K562 (cell line): ENCODE data around the gene ZNF433. TPM values are rescaled to one million over a fixed set of nuclear protein-coding genes. Genes with fewer than 3 reads are reported as not detected.
A peak's percentile ranks its signal among the peaks of the same experiment; 100 is the strongest.

ENCODE experiments used
- ATAC-seq: fragments of 200-7000 bp; cut with Tn5 transposase; 3 replicates; pipeline ENCODE4 v1.9.1; 2020; ENCODE audit warnings: moderate library complexity
- BruUV-seq: library from RNA; stranded (reverse); fragments of 400-500 nt; replicated peaks from 2 replicates; lab custom pipeline; 2021; lab: Mats Ljungman, UMichigan
- CTCF ChIA-PET: fragments of 300-600 bp; formaldehyde crosslinking; extraction: SDS; loops from one replicate; lab custom pipeline; 2021; ENCODE audit warnings: low intra/inter-chr PET ratio; lab: Yijun Ruan, JAX
- POLR2A ChIA-PET: fragments of 300-600, 350-650 bp; sonication (Branson Sonifier 250); formaldehyde crosslinking; extraction: SDS; loops from one replicate; lab custom pipeline; 2021; ENCODE audit warnings: antibody characterized with exemption, inconsistent platforms; lab: Yijun Ruan, JAX
- DNase-seq, 4 experiments: peaks; one replicate each; pipeline versions ENCODE4 v3.0.0 to v3.0.0-alpha.2; 2011 to 2018; ENCODE audit warnings: low spot score in 3 of 4, mixed read lengths in 3 of 4; ENCODE audit errors: extremely low read depth in 1 of 4
- FAIRE-seq: peaks from 2 replicates; lab custom pipeline; 2011; peaks lifted over from hg19 to GRCh38; lab: Jason Lieb, UNC
- H2AFZ ChIP-seq: 2 replicates; pipeline ENCODE4 v1.6.0; 2011; ENCODE audit warnings: low read depth, low read length, control low read depth, inconsistent platforms
- H3K27ac ChIP-seq: fragments of 200-600 bp; 3 replicates; pipeline ENCODE4 v1.8.0; 2011; ENCODE audit warnings: low read depth, mild to moderate bottlenecking, control low read depth, inconsistent platforms, low read length, moderate library complexity, mixed read lengths; ENCODE audit errors: extremely low read depth
- H3K27me3 ChIP-seq, 2 experiments: fragments of 300-600 bp in 1 of 2; 2 replicates in 1 of 2; 3 replicates in 1 of 2; pipeline versions ENCODE4 v1.6.0 to v1.8.0; 2011; ENCODE audit warnings: inconsistent platforms in 2 of 2, low read length in 2 of 2, mild to moderate bottlenecking in 1 of 2, mixed read lengths in 1 of 2, moderate library complexity in 1 of 2; ENCODE audit not compliant: control insufficient read depth in 2 of 2, insufficient read depth in 2 of 2
- H3K36me3 ChIP-seq: fragments of 300-600 bp; 3 replicates; pipeline ENCODE4 v1.8.0; 2011; ENCODE audit warnings: mild to moderate bottlenecking, low read length, inconsistent platforms; ENCODE audit not compliant: control insufficient read depth, insufficient read depth
- H3K4me1 ChIP-seq, 2 experiments: fragments of 200-600 bp in 1 of 2; replicated peaks in 1 of 2; 2 replicates in 1 of 2; 3 replicates in 1 of 2; pipeline versions ENCODE4 v1.5.1 to v1.8.0; 2011; ENCODE audit warnings: inconsistent platforms in 2 of 2, low read length in 2 of 2, mild to moderate bottlenecking in 1 of 2, mixed read lengths in 1 of 2, moderate library complexity in 1 of 2; ENCODE audit not compliant: control insufficient read depth in 2 of 2, insufficient read depth in 2 of 2
- H3K4me2 ChIP-seq: 2 replicates; pipeline ENCODE4 v1.6.1; 2011; ENCODE audit warnings: low read length, control low read depth, inconsistent platforms, mixed read lengths; ENCODE audit not compliant: insufficient read depth
- H3K4me3 ChIP-seq: fragments of 200-600 bp; sonication (generic), shearing (Covaris generic); 2 replicates; pipeline ENCODE4 v1.5.1; 2016; ENCODE audit warnings: control low read depth, inconsistent platforms
- H3K79me2 ChIP-seq: fragments of 200-600 bp; 3 replicates; pipeline ENCODE4 v1.8.0; 2011; ENCODE audit warnings: low read length, inconsistent platforms; ENCODE audit not compliant: control insufficient read depth, insufficient read depth
- H3K9ac ChIP-seq, 2 experiments: 2 replicates each; pipeline versions ENCODE4 v1.6.0 to v1.6.1; 2011; ENCODE audit warnings: low read depth in 2 of 2, low read length in 2 of 2, control low read depth in 1 of 2, inconsistent platforms in 1 of 2, mild to moderate bottlenecking in 1 of 2, mixed read lengths in 1 of 2; ENCODE audit not compliant: insufficient read depth in 1 of 2
- H3K9me1 ChIP-seq: one replicate; pipeline ENCODE4 v1.6.0; 2011; ENCODE audit warnings: inconsistent platforms, mild to moderate bottlenecking, low read length, moderate library complexity; ENCODE audit not compliant: control insufficient read depth, insufficient read depth
- H3K9me3 ChIP-seq: replicated peaks from 2 replicates; pipeline ENCODE4 v1.5.1; 2011; ENCODE audit warnings: low read depth, low read length, inconsistent platforms; ENCODE audit not compliant: control insufficient read depth, insufficient read depth
- H4K20me1 ChIP-seq: replicated peaks from 2 replicates; pipeline ENCODE4 v1.6.1; 2011; ENCODE audit warnings: low read length, inconsistent platforms, mixed read lengths; ENCODE audit not compliant: control insufficient read depth, insufficient read depth
- RBBP5 ChIP-seq: fragments of 200-600 bp; sonication (generic); IDR thresholded peaks from 2 replicates; pipeline ENCODE4 v1.6.1; 2012; ENCODE audit warnings: borderline replicate concordance, mild to moderate bottlenecking, low read length, control low read depth, inconsistent platforms; ENCODE audit not compliant: insufficient read depth, poor library complexity, severe bottlenecking
- WGBS: fragments of 100-300 bp; shearing (Covaris generic); methylation state at CpG from one replicate; pipeline ENCODE4 v1.1.6; 2016; ENCODE audit warnings: low coverage, mixed read lengths; ENCODE audit not compliant: insufficient coverage; ENCODE audit errors: missing lambda C conversion rate; 5-methylcytosine and 5-hydroxymethylcytosine counted together
- in situ Hi-C: fragments of 300-500 bp; cut with MboI; formaldehyde crosslinking; loops from 4 replicates; pipeline ENCODE4 v1.15.0; 2018; ENCODE audit warnings: inconsistent platforms, mixed read lengths
- intact Hi-C: fragments of 100-400 bp; cut with micrococcal nuclease; formaldehyde crosslinking; loops from 2 replicates; pipeline ENCODE4 v1.14.2; 2022
- polyA plus RNA-seq, 8 experiments: library from polyadenylated mRNA; depleted of rRNA in 4 of 8; stranded (reverse) in 5 of 8; unstranded in 3 of 8; fragments of >200 nt; fragmentation: Nextera tagmentation in 2 of 8; fragmentation: Illumina TruSeq in 1 of 8; extraction: Ambion mirVana in 2 of 8; extraction: Trizol in 1 of 8; gene quantifications; 2 replicates each; pipeline versions ENCODE4 v1.2.1 to v1.2.3, GENCODE V29; 2011 to 2014; ENCODE audit warnings: inconsistent platforms in 1 of 8, missing spikeins in 1 of 8
- total RNA-seq, 7 experiments: library from RNA; depleted of rRNA in 6 of 7; stranded (reverse); fragments of >200 nt in 6 of 7; fragmentation: Illumina TruSeq in 2 of 7; extraction: Trizol in 2 of 7; gene quantifications; 2 replicates each; pipeline versions ENCODE4 v1.2.1 to v1.2.3, GENCODE V29; 2011 to 2021; ENCODE audit warnings: low replicate concordance in 1 of 7
- TF ChIP-seq, protein P1 (sequence below), 2 experiments: fragments of 450-650 bp in 1 of 2; sonication (generic) in 1 of 2; formaldehyde crosslinking in 1 of 2; IDR thresholded peaks in 1 of 2; conservative IDR thresholded peaks in 1 of 2; 2 replicates each; pipeline versions ENCODE4 v1.6.1 to v1.8.1; 2016 to 2023; ENCODE audit warnings: mild to moderate bottlenecking in 2 of 2, moderate library complexity in 2 of 2, inconsistent platforms in 1 of 2, missing genetic modification reagents in 1 of 2

ZNF433 gene
- total and polyA plus RNA-seq, 9 of the 15 experiments (the other 6 are each of a cell fraction or from before 2014, with no cell fraction given), result 2.0 to 4.1 (median 2.9) TPM

DNA sequence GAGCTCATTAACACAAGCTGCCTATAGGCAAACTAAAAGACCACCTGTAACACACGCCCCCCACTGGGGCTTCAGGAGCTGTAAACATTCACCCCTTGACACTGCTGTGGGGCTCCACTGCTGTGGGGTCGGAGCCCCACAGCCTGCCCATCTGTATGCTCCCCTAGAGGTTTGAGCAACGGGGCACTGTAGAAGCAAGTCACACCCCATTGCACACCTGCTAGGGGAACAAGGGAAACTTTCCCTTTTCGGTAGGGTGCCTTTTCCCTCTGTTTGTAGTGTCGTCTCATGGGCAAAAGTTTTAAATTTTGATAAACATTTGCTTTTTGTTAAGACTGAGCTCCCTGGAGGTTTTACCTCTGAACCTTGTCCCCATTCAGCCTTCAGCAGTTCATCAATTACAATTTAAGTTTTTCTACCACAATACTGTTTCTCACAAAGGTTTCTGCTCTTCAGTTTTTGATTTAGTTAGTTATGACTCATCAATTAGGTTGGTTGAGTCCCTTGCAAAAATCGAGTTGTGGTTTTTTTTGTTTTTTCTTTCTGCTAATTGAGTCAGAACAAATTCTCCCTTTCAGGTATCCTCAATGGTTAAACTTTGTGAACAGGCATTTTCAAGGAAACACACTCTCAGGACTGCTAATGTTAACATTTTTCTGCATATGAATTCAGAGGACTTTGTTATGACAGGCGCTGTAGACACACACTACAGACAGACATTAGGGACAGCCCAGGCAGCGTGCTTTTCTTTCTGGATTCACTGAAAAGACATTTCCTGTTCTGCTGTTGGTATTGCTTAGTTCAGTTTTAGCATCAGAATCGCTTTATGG is 35.1 kb downstream of the ZNF433 start:
- Histone ChIP-seq H2AFZ (no peak overlapping the region), H3K9ac (no peak overlapping the region), H3K36me3 (0 out of 3 replicates have a peak, but pooled peaks cover 3% of the 10 kb centered on the region), H3K4me1 (no peaks in the 10 kb centered on the region; a peak in 2 of 5 replicates)
- intact Hi-C loops, result no loop called here
- FAIRE-seq, result no peak
- no peak for TF ChIP-seq RBBP5
- TF ChIP-seq, protein P1, sequence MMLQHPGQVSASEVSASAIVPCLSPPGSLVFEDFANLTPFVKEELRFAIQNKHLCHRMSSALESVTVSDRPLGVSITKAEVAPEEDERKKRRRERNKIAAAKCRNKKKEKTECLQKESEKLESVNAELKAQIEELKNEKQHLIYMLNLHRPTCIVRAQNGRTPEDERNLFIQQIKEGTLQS (IDR thresholded peaks at IDR 0.05), result peak; percentile 44
- TF ChIP-seq, protein P1 (CRISPR knock-in tag; conservative IDR thresholded peaks at IDR 0.05), result no peak
- TF ChIP-seq, all 486 proteins: peak for 1
- ChIA-PET POLR2A (no interaction called here), CTCF (no interaction called here)
- H3K79me2 ChIP-seq, result no peaks in the 10 kb centered on the region
- no peak overlapping the region for H3K27ac ChIP-seq
- 26% methylated on average over 9 of the region's 9 CpGs for WGBS
- H3K4me2 ChIP-seq, result no peak overlapping the region
- no peak overlapping the region for H3K4me3 ChIP-seq
- no peaks in the 10 kb centered on the region for H4K20me1 ChIP-seq
- H3K9me3 ChIP-seq, result no peaks in the 10 kb centered on the region
- BruUV-seq, result no TSS peak
- in situ Hi-C loops, result no loop called here
- ATAC-seq (no peak), DNase-seq (no peak)
- H3K27me3 ChIP-seq, result no peaks in the 10 kb centered on the region
- H3K9me1 ChIP-seq, result no peaks in the 10 kb centered on the region
